ENCODE data around the gene CGB2.
"Not testable (repeated sequence)": the region's sequence is repeated elsewhere in the genome, so short reads cannot be mapped to it uniquely, and the experiment has no call there.

The CGB2 gene

GRCh38 chr19:49031642-49032301, at the start of gene CGB2:
CGB2 (plus strand) TSS chr19:49031890; CDS start chr19:49032096, 206 bp downstream.
- peak within 1 kb of the TSS; percentile 72 for H3K27ac Mint-ChIP-seq
- not testable (repeated sequence) for H3K36me3 Mint-ChIP-seq (ENCODE audit: low read depth); H3K9me3 Mint-ChIP-seq; H3K27me3 Mint-ChIP-seq (ENCODE audit: low read depth); H3K4me1 Mint-ChIP-seq (ENCODE audit: low read depth)
- peak within 1 kb of the TSS; percentile 17 for H3K4me3 Mint-ChIP-seq

GRCh38 chr19:48982280-48982679, 49.4 kb upstream of the CGB2 start:
- no peaks in the 10 kb centered on the region for H3K27me3 Mint-ChIP-seq (ENCODE audit: low read depth)
- H3K27ac Mint-ChIP-seq, result no peak overlapping the region
- no peak overlapping the region for H3K4me3 Mint-ChIP-seq
- H3K36me3 Mint-ChIP-seq (ENCODE audit: low read depth), result peaks cover 22% of the 10 kb centered on the region
- no peaks in the 10 kb centered on the region for H3K9me3 Mint-ChIP-seq
- no peaks in the 10 kb centered on the region for H3K4me1 Mint-ChIP-seq (ENCODE audit: low read depth)

GRCh38 chr19:48985711-48986110, 46.0 kb upstream of the CGB2 start:
- H3K36me3 Mint-ChIP-seq (ENCODE audit: low read depth), result peaks cover 29% of the 10 kb centered on the region
- H3K9me3 Mint-ChIP-seq, result no peaks in the 10 kb centered on the region
- peaks cover 12% of the 10 kb centered on the region for H3K4me1 Mint-ChIP-seq (ENCODE audit: low read depth)
- H3K4me3 Mint-ChIP-seq, result no peak overlapping the region
- no peaks in the 10 kb centered on the region for H3K27me3 Mint-ChIP-seq (ENCODE audit: low read depth)
- no peak overlapping the region for H3K27ac Mint-ChIP-seq

GRCh38 chr19:48986211-48986610, 45.5 kb upstream of the CGB2 start:
- Mint-ChIP-seq H3K27ac (no peak overlapping the region), H3K4me1 (ENCODE audit: low read depth) (peaks cover 13% of the 10 kb centered on the region), H3K9me3 (no peaks in the 10 kb centered on the region), H3K36me3 (ENCODE audit: low read depth) (peaks cover 31% of the 10 kb centered on the region), H3K4me3 (no peak overlapping the region), H3K27me3 (ENCODE audit: low read depth) (no peaks in the 10 kb centered on the region)

GRCh38 chr19:48987323-48987722, 44.4 kb upstream of the CGB2 start:
- Mint-ChIP-seq H3K4me1 (ENCODE audit: low read depth) (peaks cover 18% of the 10 kb centered on the region), H3K4me3 (no peak overlapping the region), H3K36me3 (ENCODE audit: low read depth) (peaks cover 27% of the 10 kb centered on the region), H3K9me3 (no peaks in the 10 kb centered on the region), H3K27ac (no peak overlapping the region), H3K27me3 (ENCODE audit: low read depth) (no peaks in the 10 kb centered on the region)

GRCh38 chr19:48988286-48988685, 43.4 kb upstream of the CGB2 start:
- Mint-ChIP-seq H3K27ac (peak overlapping the region; percentile 10), H3K9me3 (no peaks in the 10 kb centered on the region), H3K4me1 (ENCODE audit: low read depth) (peaks cover 20% of the 10 kb centered on the region), H3K36me3 (ENCODE audit: low read depth) (peaks cover 21% of the 10 kb centered on the region), H3K27me3 (ENCODE audit: low read depth) (no peaks in the 10 kb centered on the region), H3K4me3 (no peak overlapping the region)

- Mint-ChIP-seq H3K36me3 (ENCODE audit: low read depth) (peaks cover 21% of the 10 kb centered on the region), H3K9me3 (no peaks in the 10 kb centered on the region), H3K27ac (no peak overlapping the region), H3K27me3 (ENCODE audit: low read depth) (no peaks in the 10 kb centered on the region), H3K4me3 (no peak overlapping the region), H3K4me1 (ENCODE audit: low read depth) (peaks cover 22% of the 10 kb centered on the region)
Measured at GRCh38 chr19:48988860-48989259, 42.8 kb upstream of the CGB2 start.

- Mint-ChIP-seq H3K27me3 (ENCODE audit: low read depth) (no peaks in the 10 kb centered on the region), H3K4me1 (ENCODE audit: low read depth) (peaks cover 27% of the 10 kb centered on the region), H3K9me3 (no peaks in the 10 kb centered on the region), H3K27ac (peak overlapping the region; percentile 2), H3K36me3 (ENCODE audit: low read depth) (peaks cover 22% of the 10 kb centered on the region), H3K4me3 (no peak overlapping the region)
Measured at GRCh38 chr19:48989701-48990291, 41.9 kb upstream of the CGB2 start.

- Mint-ChIP-seq H3K27me3 (ENCODE audit: low read depth) (no peaks in the 10 kb centered on the region), H3K36me3 (ENCODE audit: low read depth) (peaks cover 19% of the 10 kb centered on the region), H3K9me3 (no peaks in the 10 kb centered on the region), H3K4me1 (ENCODE audit: low read depth) (peaks cover 33% of the 10 kb centered on the region), H3K4me3 (no peak overlapping the region), H3K27ac (peak overlapping the region; percentile 2)
Measured at GRCh38 chr19:48990400-48990799, 41.3 kb upstream of the CGB2 start.

GRCh38 chr19:48991011-48991609, 40.6 kb upstream of the CGB2 start:
- Mint-ChIP-seq H3K9me3 (no peaks in the 10 kb centered on the region), H3K4me1 (ENCODE audit: low read depth) (peaks cover 33% of the 10 kb centered on the region), H3K36me3 (ENCODE audit: low read depth) (peaks cover 19% of the 10 kb centered on the region), H3K27me3 (ENCODE audit: low read depth) (no peaks in the 10 kb centered on the region), H3K4me3 (peak overlapping the region; percentile 45), H3K27ac (peak overlapping the region; percentile 13)

- Mint-ChIP-seq H3K4me1 (ENCODE audit: low read depth) (peaks cover 34% of the 10 kb centered on the region), H3K9me3 (no peaks in the 10 kb centered on the region), H3K27ac (peak overlapping the region; percentile 99), H3K4me3 (peak overlapping the region; percentile 94), H3K36me3 (ENCODE audit: low read depth) (peaks cover 19% of the 10 kb centered on the region), H3K27me3 (ENCODE audit: low read depth) (no peaks in the 10 kb centered on the region)
Measured at GRCh38 chr19:48991873-48992580, 39.7 kb upstream of the CGB2 start.

- Mint-ChIP-seq H3K36me3 (ENCODE audit: low read depth) (peaks cover 17% of the 10 kb centered on the region), H3K9me3 (no peaks in the 10 kb centered on the region), H3K27me3 (ENCODE audit: low read depth) (no peaks in the 10 kb centered on the region), H3K4me3 (peak overlapping the region; percentile 94), H3K27ac (peak overlapping the region; percentile 99), H3K4me1 (ENCODE audit: low read depth) (peaks cover 32% of the 10 kb centered on the region)
Measured at GRCh38 chr19:48992581-48993174, 39.0 kb upstream of the CGB2 start.

GRCh38 chr19:48993175-48994034, 38.3 kb upstream of the CGB2 start, which contains the start of the genes GYS1 and RUVBL2:
GYS1 (minus strand) TSS chr19:48993309; CDS start chr19:48993112, 197 bp downstream.
RUVBL2 (plus strand) TSS chr19:48993887; CDS start chr19:48993912, 25 bp downstream.
- Mint-ChIP-seq H3K9me3 (no peaks in the 10 kb centered on the region), H3K36me3 (ENCODE audit: low read depth) (peaks cover 18% of the 10 kb centered on the region), H3K27me3 (ENCODE audit: low read depth) (no peaks in the 10 kb centered on the region), H3K4me1 (ENCODE audit: low read depth) (peaks cover 34% of the 10 kb centered on the region), H3K4me3 (peak within 1 kb of the TSS; percentile 94), H3K27ac (peak within 1 kb of the TSS; percentile 99)

Data from T-helper 1 cell treated with Interleukin-12 subunit alpha and Interleukin-12 subunit beta and Interleukin-4 antibody, amounts not matched to agents 30 μg/mL and 1 μg/mL, for 36 hours (primary cell).